Activated CD8-positive, alpha-beta memory T cell treated with anti-CD3 and anti-CD28 coated beads for 24 hours (primary cell): Measurements from ENCODE around the gene GNG10.
A peak's percentile ranks its signal among the peaks of the same experiment; 100 is the strongest.
"Not testable (repeated sequence)": the region's sequence is repeated elsewhere in the genome, so short reads cannot be mapped to it uniquely, and the experiment has no call there.

Experiments used
- DNase-seq: peaks from one replicate; pipeline ENCODE4 v3.0.0-alpha.2; 2020

Gene GNG10

DNA sequence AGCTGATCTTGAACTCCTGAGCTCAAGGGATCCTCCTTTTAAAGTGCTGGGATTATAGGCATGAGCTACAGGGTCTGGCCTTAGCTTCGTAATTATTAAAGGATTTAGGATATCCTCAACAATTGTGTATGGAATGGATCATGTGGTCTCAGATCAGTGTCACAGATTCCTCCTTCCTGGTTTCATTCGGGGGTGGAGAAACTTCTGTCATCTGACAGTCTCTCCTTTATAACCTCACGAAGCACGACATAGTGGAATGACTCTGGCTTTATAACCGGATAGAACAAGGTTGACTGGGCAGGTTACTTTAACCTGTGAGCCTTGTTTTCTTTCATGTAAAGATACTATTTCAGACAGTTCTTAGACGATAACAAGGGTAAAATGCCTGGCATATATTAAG is 4.4 kb upstream of the GNG10 start:
- no peak for DNase-seq

DNA sequence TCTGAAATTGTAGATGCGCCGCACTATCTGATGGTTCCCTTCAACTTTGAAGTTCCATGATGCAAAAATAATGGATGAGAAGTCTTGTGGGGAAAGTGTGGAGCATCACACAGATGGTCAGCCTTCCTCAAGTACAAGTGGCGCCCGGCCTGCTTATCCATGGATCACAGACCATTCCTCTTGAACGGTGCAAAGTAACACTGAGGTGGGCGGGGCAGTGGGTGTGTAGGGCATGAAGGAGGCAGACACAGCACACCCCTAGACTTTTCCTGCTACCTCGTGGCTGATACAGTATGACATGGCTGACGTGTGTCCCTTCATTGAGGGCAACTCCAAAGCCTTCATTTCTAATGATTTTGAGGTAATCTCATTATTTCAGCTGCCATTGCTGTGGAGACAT is 2.5 kb upstream of the GNG10 start:
- no peak for DNase-seq

DNA sequence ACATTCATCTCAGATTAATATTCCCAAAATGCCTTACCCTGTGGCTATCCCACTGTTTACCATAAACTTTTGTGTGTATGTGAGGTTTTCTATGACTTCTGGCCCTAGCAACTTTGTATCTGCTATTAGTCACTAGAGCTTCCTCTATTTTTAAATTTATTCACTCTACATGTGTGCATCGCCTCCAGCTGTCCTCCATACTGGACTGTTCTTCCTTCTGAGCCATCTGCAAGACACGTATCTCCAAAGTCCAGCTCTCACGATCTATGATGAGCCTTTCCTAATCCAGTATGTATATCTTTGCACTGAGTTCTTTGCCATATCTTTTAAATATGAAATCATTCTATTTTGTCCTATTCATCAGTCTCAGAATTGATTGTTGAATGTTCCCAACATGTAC is 1.7 kb upstream of the GNG10 start:
- no peak for DNase-seq

DNA sequence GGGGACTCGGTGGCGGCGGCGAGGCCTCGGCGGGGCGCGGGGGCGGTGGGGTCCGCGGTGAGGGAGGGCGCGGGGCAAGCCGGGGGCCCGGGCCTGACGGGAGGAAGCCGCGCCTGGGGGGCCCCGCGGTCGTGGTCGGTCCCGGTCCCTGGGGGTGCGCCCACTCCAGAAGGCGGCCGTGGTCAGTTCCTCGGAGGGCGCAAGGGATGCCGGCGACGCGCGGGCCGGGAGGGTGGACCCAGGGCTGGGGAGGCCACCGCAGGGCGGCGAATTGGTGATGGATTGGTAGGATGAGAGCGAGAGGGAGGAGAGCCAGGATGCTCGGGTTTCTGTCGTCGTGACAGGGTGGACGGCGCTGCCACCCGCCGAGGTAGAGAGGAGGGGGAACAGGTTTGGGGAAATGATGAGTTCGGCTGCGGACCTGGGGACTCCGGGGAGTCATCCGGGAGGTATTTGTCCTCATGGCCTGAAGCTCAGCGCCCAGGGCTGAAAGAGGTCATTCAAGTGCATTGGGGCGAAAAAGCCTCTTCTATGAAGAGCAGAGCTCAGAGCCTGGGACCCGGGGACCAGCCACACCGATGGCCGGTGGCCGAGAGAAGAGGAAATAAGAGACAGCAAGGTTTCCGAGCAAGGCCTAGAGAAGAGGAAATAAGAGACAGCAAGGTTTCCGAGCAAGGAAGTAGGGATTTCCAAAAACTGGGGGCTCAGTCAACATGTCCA is 557 bp downstream of the GNG10 start:
- peak; percentile 77 for DNase-seq

DNA sequence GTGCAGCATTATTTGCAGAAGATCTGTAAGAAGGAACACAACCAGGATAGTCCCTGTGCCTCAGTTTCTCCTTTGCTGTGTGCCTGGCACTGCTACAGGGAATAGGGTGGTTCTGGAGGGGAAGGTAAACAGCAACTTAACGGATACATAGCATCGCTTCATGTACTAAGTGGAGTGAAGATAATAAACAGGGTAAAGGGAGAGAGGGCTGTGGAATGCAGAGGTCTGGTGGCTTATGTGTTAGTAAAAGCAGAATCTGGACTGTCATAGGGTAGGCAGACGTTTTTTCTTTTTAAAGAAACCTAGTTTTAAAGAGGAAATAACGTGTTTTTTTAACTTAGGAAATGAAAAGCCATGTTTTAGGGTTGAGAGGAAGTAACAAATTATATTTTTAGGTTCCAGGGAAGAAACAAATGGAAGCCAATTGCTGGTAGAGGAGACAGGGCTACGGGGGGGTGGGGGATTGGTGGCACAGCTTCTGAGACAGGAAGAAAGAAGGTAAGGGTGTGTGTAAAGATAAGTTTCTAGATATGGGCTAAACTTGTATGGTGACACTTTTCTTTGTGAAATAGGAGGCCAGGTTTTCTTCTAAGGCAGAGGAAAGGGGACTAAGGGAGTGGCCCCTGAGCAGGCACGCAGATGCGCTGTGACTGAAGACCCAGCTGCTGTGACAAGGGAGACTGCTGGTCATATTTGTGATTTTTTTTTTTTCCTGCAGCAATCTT is 1.3 kb downstream of the GNG10 start:
- no peak for DNase-seq

DNA sequence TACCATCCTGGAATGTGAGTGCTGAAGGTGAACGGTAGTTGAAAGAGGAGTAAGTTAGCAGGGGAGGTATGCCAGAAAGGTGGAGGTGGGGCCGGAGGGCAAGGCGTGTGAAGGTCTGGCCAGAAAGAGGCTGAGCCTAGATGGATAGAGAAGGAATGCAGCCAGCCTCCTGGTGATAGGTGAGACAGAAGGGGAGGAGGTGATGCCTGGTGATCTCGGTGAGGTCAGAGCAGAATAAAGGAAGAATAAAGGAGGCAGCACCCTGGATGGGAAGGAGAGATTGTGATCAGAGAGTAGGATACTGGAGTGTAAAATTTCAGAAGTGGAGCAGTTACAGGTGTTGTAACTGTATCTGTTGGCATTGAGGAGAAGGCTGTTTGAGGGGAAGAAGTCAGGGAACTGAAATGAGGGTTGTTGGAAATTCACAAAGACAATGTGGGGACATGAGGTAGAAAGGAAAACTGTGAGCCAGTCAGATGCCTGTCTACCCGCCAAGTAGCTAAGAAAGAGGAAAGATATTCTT is 2.0 kb downstream of the GNG10 start:
- DNase-seq = no peak

DNA sequence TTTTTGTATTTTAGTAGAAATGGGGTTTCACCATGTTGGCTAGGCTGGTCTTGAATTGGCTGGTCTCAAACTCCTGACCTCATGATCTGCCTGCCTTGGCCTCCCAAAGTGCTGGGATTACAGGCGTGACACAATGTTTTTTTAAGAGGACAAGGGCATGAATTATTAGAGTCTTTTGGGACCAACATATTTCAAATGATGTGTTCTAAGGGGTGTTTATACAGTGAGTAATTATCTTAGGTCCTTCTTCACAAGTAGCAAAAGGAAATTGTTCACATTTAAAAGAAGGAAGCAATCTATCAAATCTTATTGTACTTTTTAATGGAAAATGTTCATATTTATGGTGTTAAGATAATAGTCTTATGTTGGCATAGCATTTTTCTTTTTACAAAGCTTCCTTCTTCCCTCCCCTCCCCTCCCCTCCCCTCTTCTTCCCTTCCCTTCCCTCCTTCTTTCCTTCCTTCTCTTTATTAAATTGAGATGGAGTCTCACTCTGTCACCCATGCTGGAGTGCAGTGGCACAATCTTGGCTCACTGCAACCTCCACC is 6.7 kb downstream of the GNG10 start:
- DNase-seq = no peak

DNA sequence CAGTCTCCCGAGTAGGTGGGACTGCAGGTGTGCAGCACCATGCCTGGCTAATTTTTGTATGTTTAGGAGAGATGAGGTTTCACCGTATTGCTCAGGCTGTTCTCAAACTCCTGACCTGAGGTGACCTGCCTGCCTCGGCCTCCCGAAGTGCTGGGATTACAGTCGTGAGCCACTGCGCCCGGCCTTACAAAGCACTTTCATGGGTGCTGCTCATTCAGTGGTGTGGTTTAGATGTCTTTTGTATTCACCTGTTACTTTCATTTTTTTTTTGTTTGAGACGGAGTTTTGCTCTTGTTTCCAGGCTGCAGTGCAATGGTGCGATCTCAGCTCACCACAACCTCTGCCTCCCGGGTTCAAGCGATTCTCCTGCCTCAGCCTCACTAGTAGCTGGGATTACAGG is 7.2 kb downstream of the GNG10 start:
- not testable (repeated sequence) for DNase-seq

DNA sequence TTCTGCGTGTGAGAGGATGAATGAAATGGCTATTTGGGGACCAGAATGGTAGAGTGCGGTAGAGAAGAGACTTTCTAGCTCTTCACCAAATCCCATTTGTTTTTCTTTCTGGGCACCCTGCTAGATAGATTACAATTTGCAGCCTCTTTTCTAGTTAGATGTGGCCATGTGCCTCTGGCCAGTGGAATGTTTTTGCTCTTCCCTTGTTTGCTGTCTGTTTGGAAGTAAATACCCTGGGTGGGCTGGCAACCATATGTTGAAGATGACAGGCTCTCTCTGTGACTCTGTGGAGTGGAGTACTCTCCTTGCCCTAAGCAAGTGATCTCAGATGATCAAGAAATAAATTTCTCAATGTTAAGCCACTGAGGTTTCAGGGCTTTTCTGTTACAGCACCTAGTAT is 12.9 kb downstream of the GNG10 start:
- DNase-seq = no peak

DNA sequence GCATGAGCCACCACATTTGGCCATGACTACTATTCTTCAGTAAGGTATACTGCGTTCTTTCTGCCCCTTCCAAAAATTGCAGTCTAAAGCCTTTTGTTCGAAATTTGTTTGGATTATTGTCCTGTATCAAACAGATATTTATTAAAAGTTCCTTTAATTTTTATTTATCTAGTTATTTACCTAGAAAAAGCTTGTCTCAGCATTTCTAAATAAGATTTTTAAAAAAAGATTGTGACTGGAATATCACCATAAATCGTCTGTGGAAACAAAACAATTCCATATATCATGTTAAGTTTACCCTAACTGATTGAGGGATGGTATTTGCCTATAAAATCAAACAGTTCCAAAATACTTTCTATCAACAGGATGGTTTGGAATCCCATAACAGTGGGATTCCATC is 14.7 kb downstream of the GNG10 start:
- no peak for DNase-seq

DNA sequence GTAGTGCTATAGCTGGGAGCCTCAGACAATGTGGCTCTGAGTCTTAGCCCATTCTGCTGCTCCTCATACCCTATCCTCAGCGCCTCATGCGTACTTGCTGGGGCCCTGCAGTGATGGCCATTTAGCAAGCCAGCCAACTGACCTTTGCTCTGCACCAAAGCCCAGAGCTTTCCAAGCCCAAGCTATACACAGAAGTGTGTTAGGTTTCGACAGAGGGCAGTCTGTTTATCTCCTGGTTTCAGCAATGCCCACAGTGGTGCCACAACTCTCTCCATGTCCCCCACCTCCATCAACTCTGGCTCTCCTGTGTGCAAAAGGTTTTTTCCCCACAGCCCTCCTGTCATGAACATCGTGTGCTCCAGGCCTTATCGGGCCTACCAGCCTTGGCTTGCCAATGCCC is 16.9 kb downstream of the GNG10 start:
- DNase-seq = no peak

DNA sequence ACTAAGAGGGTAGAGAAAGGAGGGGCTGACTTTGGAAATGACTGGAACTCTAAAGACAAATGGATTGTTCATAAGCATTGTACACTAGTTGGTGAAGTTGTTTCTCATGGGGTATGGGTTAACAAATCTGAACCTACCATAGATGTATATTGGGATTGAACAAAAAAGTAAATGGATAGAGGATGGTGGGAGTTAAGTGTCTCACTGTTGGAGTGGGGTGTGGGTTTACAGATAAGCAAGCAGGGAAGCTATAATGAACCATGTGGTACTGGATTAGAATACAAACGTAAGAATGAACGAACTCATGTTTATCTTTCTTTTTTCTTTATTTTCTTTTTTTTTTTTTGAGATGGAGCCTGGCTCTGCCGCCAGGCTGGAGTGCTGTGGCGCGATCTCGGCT is 17.8 kb downstream of the GNG10 start:
- DNase-seq = no peak

DNA sequence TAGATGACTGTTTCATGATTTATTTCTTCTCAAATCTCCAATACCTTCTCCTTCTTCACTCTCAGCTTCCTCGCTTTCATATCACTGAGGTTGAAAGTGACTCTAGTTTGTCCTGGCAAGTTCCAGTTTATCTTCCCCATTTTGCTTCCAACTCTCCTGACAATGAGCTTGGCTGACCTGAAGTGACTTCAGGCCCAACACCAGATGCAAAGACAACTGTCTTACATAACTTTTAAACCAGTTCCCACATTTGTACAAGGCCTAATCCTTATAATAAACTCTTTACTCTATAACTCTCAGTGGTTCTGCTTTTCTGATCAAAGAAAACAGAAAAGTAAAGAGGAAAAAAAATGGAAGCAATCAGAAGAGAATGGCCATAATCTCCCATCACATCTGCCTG is 22.0 kb downstream of the GNG10 start:
- DNase-seq = no peak

DNA sequence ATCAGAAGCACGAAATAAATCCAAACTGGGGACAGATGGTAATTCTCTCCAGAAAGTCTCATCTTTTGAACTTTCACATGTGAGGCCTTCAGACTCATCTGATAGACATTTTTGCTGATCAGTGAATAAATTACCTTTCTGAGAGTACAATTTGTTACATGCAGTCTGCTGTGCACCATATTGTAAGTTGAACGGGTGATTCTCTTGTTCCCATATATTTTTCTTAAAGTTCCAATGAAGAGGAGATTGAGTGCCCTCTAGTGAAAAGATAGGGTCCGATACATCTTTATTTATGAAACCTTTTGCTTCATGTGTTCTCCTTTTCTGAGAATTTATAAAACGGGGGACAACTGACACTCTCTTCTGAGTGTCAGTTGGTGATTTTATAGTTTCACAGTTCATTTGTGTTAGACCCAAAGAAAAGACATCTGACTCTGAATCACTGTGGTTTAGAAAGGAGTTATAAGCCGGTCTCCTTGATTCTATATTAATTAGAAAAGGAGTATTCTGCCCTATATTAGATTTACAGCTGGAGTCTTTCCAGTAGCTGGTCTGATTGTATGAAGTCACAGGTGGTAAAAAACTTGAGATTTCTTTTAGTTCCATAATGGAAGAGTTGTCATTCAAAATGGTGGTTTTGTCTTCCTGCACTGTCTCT is 30.4 kb downstream of the GNG10 start:
- DNase-seq = no peak

DNA sequence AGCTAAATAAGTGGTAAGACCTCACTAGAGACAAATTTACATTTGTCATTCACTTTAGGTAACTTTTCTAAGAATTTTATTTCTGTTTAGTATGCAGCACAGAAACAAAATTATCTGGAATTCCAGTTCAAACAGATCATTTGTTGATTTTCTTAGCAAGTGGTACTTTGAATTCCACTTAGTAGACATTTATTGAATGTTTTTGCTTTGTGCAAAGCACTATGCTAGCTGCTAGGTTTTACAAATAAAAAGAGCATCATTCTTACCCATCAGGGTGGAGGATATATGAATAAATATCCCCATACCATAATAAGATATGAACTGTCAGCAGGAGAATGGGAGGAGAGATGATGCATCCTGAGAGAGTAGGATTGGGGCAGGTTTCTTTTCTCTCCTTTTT is 35.4 kb downstream of the GNG10 start:
- DNase-seq = no peak

DNA sequence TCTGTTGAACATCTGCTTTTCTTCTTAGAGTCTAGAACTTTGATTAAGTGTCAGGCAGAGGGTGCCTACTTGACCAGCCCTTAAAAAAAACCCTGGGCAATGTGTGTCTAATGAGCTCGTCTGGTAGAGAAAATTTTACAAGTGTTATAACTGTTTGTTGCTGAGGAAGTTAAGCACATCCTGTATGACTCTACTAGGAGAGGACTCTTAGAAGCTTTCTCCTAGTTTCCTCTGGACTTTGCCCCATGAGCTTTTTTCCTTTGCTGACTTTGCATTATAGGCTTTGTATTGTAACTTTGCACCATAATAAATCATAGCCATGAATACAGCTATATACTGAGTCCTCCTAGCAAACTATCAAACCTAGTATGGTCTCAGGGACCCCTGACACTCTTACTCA is 39.4 kb downstream of the GNG10 start:
- no peak for DNase-seq

DNA sequence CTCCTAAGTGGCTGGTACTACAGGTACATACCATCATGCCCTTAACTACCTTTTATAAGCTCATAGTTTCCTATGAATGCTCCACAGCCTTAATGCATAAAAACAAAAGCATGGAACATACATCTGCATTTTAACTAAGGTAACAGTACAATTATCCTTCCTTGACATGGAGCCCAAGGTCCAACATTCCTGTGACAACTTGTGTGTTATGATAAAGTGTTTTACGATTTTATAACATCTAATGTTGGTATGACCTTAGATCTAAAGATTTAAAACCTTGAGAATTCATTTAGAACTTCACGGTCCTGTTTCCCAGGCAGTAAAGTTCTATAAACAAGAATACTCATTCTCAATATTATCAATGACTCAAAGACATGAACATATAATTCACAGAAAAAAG is 43.1 kb downstream of the GNG10 start:
- no peak for DNase-seq

DNA sequence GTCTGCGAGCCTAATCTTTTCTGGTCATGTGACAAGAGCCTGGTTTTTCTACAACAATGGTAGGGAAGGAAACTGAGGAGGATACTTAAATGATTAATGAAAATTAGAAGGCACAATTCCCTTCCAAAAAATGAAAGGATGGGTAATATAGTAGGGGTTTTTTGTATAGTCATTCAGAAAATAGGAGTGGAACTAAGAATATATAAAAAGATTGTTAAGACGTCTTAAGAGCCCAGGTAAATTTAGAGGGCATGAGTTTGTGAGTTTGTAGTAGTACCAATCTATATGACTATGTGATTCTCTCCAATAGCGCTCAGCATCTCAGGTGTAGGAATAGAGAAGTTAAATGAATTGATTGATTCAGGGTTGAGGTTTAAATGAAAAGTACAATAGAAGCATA is 50.1 kb downstream of the GNG10 start:
- no peak for DNase-seq

DNA sequence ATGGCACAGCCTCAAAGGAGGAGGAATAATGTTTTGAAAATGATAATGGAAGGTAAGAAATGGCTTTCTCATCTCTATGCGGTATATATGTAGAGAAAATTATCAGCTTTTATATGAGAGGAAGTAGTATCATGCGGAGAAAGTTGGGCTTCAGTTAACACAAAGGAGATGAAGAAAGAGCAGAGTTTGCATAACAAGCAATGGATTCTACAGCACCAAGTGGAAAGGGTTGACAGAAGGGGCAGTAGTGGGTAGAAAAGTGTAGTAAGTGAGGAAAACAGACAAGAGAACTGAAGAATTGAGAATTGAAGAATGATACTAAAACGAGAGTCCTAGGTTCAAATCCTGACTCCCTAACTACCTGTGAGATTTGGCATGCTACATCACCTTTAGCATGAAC is 51.0 kb downstream of the GNG10 start:
- no peak for DNase-seq

DNA sequence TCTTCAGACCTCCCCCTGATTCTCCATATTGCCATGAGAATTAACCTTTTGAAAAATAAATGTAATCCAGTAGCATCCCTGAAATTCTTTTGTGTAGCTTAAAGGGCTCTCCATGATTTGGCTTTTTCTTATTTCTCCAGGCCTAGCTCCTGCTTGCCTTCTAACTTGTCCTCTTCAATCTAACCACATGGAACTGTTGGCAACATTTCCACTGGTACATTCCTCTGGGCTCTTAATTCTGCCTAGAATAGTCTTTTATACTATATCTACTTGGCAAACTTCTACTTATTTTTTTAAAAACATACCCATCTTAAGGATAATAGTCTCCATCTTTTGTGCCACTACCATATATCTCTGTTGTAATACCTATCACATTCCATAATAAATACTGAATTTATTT is 54.1 kb downstream of the GNG10 start:
- DNase-seq = no peak

DNA sequence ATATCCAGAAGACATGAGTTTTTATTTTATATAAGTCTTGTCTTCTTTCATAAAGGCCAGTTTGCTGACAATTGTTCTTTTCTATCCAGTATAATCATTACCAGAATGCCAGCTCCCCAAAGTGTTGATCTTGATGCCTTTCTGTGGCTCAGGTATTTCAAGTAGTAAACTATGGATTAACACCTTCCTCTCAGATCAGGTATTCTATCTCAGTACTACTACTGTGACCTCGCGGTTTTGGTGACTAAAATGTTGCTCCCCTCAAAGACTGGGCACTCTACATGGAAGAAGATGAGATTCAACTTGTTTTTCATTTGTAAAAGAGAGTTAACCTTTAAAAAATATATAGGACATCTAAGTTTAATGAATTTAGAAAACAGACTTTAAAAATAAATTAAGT is 58.1 kb downstream of the GNG10 start:
- no peak for DNase-seq
